ENCODE measurements around the gene AEN. TPM values are rescaled to one million over a fixed set of nuclear protein-coding genes. Genes with fewer than 3 reads are reported as not detected.

Gene AEN
- total RNA-seq, 1 donor from 2014 or later, result 18.4 TPM

DNA sequence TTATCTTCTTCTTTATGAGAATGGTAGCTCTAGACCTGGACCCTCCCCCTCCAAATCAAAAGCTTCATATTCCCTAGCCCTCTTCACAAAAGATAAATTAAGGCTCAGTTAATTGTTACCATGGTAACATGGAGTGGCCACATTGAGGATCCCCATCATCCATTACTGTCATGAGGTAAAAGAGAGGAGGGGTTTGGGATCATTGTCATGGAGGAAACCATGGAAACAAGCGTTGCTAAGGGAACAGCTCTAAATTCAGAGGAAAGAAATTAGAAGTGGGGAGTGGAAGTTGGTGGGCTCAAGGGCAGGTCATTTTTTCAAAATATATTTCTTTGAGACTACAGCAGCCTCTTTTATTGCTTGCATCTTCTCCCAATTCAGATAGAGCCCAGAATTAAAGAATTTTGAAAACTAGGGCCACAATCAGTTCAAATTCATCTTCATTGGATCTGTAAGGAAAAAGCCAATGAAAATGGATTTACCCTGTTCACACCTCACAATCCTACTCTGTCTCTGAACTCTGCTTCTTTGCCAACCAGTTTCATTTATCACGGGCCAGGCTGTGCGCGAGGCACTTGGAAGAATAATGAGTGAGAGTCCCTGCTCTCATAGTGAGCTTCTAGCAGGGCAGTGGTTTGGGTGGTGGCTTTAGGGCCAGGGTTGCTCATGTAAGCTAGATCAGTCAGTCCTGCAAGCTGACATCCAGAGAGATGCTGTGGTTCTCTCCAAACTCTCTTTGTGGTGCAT lies 11.6 kb upstream of the AEN start:
- Histone ChIP-seq H3K4me3 (no peak overlapping the region), H3K4me1 (peaks cover 1% of the 10 kb centered on the region), H3K9me3 (no peaks in the 10 kb centered on the region), H3K27ac (no peak overlapping the region), H3K36me3 (no peaks in the 10 kb centered on the region), H3K27me3 (no peaks in the 10 kb centered on the region)
- TF ChIP-seq, protein P1, sequence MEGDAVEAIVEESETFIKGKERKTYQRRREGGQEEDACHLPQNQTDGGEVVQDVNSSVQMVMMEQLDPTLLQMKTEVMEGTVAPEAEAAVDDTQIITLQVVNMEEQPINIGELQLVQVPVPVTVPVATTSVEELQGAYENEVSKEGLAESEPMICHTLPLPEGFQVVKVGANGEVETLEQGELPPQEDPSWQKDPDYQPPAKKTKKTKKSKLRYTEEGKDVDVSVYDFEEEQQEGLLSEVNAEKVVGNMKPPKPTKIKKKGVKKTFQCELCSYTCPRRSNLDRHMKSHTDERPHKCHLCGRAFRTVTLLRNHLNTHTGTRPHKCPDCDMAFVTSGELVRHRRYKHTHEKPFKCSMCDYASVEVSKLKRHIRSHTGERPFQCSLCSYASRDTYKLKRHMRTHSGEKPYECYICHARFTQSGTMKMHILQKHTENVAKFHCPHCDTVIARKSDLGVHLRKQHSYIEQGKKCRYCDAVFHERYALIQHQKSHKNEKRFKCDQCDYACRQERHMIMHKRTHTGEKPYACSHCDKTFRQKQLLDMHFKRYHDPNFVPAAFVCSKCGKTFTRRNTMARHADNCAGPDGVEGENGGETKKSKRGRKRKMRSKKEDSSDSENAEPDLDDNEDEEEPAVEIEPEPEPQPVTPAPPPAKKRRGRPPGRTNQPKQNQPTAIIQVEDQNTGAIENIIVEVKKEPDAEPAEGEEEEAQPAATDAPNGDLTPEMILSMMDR (IDR thresholded peaks at IDR 0.05), result no peak
- no peak for TF ChIP-seq POLR2A (IDR thresholded peaks at IDR 0.05)
- no peak for TF ChIP-seq POLR2AphosphoS5 (IDR thresholded peaks at IDR 0.05; ENCODE audit: insufficient read depth in 1 of 2, low read depth in 1 of 2)
- no peak for DNase-seq (ENCODE audit: extremely low spot score in 2 of 2)
- intact Hi-C loops (cut with DNase I), result no loop called here

DNA sequence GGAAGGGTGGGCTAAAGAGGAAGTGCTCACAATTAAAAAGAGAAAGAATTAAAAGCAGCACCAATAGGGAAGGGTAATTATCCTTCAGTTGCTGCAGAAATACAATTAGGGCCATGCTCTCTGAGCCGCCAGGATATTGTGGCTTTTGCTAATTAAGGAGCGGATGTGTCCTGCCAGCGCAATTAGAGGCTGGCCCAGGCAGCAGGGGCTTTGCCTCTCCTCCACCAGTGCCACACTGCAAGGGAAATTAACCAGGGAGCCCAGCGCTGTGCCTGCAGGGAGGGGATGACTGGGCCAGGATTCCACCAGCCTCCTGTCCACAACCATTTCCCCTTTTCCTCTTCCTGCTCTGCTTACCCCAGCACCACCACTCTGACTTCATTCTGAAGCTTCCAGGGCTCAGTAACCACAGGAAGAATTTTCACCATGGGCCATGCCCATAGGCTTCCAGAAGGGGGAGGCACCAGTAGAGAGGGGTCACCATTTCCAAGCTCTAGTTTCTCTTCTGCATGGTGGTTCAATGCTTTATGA lies 10.4 kb upstream of the AEN start:
- no peak overlapping the region for H3K27ac ChIP-seq
- H3K4me1 ChIP-seq, result no peaks in the 10 kb centered on the region
- no peak for DNase-seq (ENCODE audit: extremely low spot score in 2 of 2)
- intact Hi-C loops (cut with DNase I), result no loop called here
- H3K9me3 ChIP-seq, result no peaks in the 10 kb centered on the region
- no peaks in the 10 kb centered on the region for H3K36me3 ChIP-seq
- TF ChIP-seq POLR2AphosphoS5 (IDR thresholded peaks at IDR 0.05; ENCODE audit: insufficient read depth in 1 of 2, low read depth in 1 of 2), result no peak
- no peak for TF ChIP-seq POLR2A (IDR thresholded peaks at IDR 0.05)
- TF ChIP-seq, protein P1 (IDR thresholded peaks at IDR 0.05), result no peak
- no peaks in the 10 kb centered on the region for H3K27me3 ChIP-seq
- H3K4me3 ChIP-seq, result no peak overlapping the region

DNA sequence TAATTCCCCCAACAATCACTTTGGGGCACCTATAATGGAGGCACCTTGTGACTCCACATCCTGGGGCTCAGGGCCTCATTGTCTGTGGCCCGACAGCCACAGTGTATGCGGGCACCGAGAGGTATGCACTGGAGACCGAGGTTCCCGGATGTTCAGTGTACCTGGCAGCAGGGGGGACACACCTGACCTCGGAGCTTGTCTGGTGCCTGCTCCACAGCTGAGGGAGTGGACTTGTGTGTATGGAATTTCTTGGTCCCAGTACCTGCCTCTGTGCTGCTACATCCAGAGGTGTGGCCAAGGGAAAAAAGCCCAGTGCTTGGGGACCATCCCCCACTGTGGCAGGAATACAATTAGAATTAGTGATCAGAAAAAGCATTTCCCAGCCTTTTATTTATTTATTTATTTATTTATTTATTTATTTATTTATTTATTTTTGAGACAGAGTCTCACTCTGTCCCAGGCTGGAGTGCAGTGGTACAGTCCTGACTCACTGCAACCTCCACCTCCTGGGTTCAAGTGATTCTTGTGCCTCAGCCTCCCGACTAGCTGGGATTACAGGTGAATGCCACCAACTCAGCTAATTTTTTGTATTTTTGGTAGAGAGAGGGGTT lies 8.8 kb upstream of the AEN start:
- Histone ChIP-seq H3K4me1 (no peaks in the 10 kb centered on the region), H3K27ac (no peak overlapping the region), H3K27me3 (no peaks in the 10 kb centered on the region), H3K36me3 (no peaks in the 10 kb centered on the region), H3K4me3 (no peak overlapping the region), H3K9me3 (no peaks in the 10 kb centered on the region)
- no peak for DNase-seq (ENCODE audit: extremely low spot score in 2 of 2)
- TF ChIP-seq, protein P1 (IDR thresholded peaks at IDR 0.05), result no peak
- TF ChIP-seq POLR2A (IDR thresholded peaks at IDR 0.05), result no peak
- TF ChIP-seq POLR2AphosphoS5 (IDR thresholded peaks at IDR 0.05; ENCODE audit: insufficient read depth in 1 of 2, low read depth in 1 of 2), result no peak
- intact Hi-C loops (cut with DNase I), result no loop called here

DNA sequence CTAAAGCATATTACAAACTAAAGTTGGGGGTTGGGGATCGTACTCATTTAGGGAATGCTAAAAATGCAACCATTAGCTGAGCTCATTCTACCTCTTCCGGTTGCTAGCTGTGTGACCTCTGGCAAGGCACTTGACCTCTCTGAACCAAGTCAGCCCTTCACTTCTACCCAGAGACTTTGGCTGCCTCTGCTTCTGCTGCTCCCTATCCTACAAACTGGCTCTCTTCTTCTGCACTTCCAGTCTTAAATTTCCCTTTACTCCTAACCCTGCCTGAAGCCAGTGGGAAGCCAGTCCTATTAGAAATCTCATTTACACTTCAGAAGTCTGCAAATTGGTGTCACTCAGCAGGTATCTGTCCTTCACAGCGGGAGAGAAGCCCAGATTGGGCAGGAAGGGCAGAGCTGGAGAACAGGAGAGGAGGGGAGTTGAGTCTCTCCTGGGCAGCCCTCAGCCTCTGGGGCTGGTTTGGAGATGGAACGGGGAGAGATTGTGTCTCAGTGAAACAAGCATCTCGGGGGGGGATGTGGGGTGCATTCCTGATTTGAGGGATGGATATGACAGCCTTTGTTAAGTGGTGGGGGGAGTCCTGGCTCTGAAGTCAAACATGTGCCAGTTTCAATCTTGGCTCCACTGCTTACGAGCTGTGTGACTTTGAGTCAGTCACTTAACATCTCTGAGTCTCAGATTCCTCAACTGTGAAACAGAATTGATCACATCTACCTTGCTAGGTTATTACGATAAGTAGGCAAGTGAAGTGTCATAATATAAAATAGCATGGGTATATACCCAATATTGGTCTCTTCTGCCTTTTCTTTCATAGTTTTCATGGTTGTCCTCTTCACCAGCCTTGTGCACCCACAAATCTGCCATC lies 7.8 kb upstream of the AEN start:
- no peaks in the 10 kb centered on the region for H3K27me3 ChIP-seq
- TF ChIP-seq, protein P1 (IDR thresholded peaks at IDR 0.05), result no peak
- TF ChIP-seq POLR2A (IDR thresholded peaks at IDR 0.05), result no peak
- TF ChIP-seq POLR2AphosphoS5 (IDR thresholded peaks at IDR 0.05; ENCODE audit: insufficient read depth in 1 of 2, low read depth in 1 of 2), result no peak
- intact Hi-C loops (cut with DNase I), result no loop called here
- H3K27ac ChIP-seq, result no peak overlapping the region
- no peaks in the 10 kb centered on the region for H3K9me3 ChIP-seq
- H3K36me3 ChIP-seq, result no peaks in the 10 kb centered on the region
- no peaks in the 10 kb centered on the region for H3K4me1 ChIP-seq
- H3K4me3 ChIP-seq, result no peak overlapping the region
- DNase-seq (ENCODE audit: extremely low spot score in 2 of 2), result no peak
